T1000 (cell line): Measurements from ENCODE around the gene CTBP2.

Source experiments
- DNase-seq: peaks from one replicate; lab custom pipeline; 2025; ENCODE audit warnings: mixed read lengths; lab: John Stamatoyannopoulos, UW

CTBP2 gene

GRCh38 chr10:125009661-125010161, 150.7 kb downstream of the CTBP2 start:
- DNase-seq: no peak

GRCh38 chr10:125008689-125009638, 151.4 kb downstream of the CTBP2 start:
- DNase-seq: no peak

GRCh38 chr10:125007436-125007835, 152.9 kb downstream of the CTBP2 start:
- DNase-seq: no peak

- no peak for DNase-seq
Observed at GRCh38 chr10:125006921-125007426, 153.4 kb downstream of the CTBP2 start.

- no peak for DNase-seq
Observed at GRCh38 chr10:125006188-125006680, 154.1 kb downstream of the CTBP2 start.

- DNase-seq: no peak
Observed at GRCh38 chr10:125005312-125006187, 154.8 kb downstream of the CTBP2 start.

- DNase-seq: no peak
Observed at GRCh38 chr10:125004571-125005311, 155.6 kb downstream of the CTBP2 start.

- DNase-seq: no peak
Observed at GRCh38 chr10:125003901-125004467, 156.4 kb downstream of the CTBP2 start.

GRCh38 chr10:125003146-125003900, 157.0 kb downstream of the CTBP2 start:
- DNase-seq: no peak

- DNase-seq: no peak
Observed at GRCh38 chr10:125002423-125003145, 157.8 kb downstream of the CTBP2 start.

- no peak for DNase-seq
Observed at GRCh38 chr10:125002047-125002422, 158.3 kb downstream of the CTBP2 start.

- no peak for DNase-seq
Observed at GRCh38 chr10:125001313-125002046, 158.9 kb downstream of the CTBP2 start.

GRCh38 chr10:125000366-125001312, 159.7 kb downstream of the CTBP2 start:
- no peak for DNase-seq

- DNase-seq: no peak
Observed at GRCh38 chr10:124999433-125000365, 160.7 kb downstream of the CTBP2 start.

- DNase-seq: no peak
Observed at GRCh38 chr10:124998624-124999291, 161.6 kb downstream of the CTBP2 start.
